ENCODE measurements around the gene CIAO3.
"Not testable (repeated sequence)": the region's sequence is repeated elsewhere in the genome, so short reads cannot be mapped to it uniquely, and the experiment has no call there.

Gene CIAO3

GRCh38 chr16:712740-713250 is 28.0 kb downstream of the CIAO3 start:
- H3K4me1 ChIP-seq (ENCODE audit: insufficient read depth, low read length); H3K36me3 ChIP-seq (ENCODE audit: insufficient read depth, low read length): not testable (repeated sequence)

GRCh38 chr16:711548-712320 is 29.1 kb downstream of the CIAO3 start:
- Histone ChIP-seq H3K4me1 (ENCODE audit: insufficient read depth, low read length) (peaks cover 4% of the 10 kb centered on the region; the same call in 1 of the 2 replicates), H3K36me3 (ENCODE audit: insufficient read depth, low read length) (no peaks in the 10 kb centered on the region), H3K9me3 (ENCODE audit: control insufficient read depth, insufficient read depth, low read length) (no peaks in the 10 kb centered on the region), H3K9ac (ENCODE audit: low read depth, low read length) (no peak overlapping the region)

More at GRCh38 chr16:712740-713250, 28.0 kb downstream of the CIAO3 start:
- not testable (repeated sequence) for H3K9me3 ChIP-seq (ENCODE audit: control insufficient read depth, insufficient read depth, low read length); H3K9ac ChIP-seq (ENCODE audit: low read depth, low read length)

- H3K36me3 ChIP-seq (ENCODE audit: insufficient read depth, low read length), result no peaks in the 10 kb centered on the region
- no peaks in the 10 kb centered on the region for H3K9me3 ChIP-seq (ENCODE audit: control insufficient read depth, insufficient read depth, low read length)
- H3K4me1 ChIP-seq (ENCODE audit: insufficient read depth, low read length), result peaks cover 4% of the 10 kb centered on the region; the same call in 1 of the 2 replicates
- H3K9ac ChIP-seq (ENCODE audit: low read depth, low read length), result no peak overlapping the region
These were observed 29.7 kb downstream of the CIAO3 start for GRCh38 chr16:711084-711483.

GRCh38 chr16:710500-711075 is 30.2 kb downstream of the CIAO3 start:
- Histone ChIP-seq H3K36me3 (ENCODE audit: insufficient read depth, low read length) (no peaks in the 10 kb centered on the region), H3K9me3 (ENCODE audit: control insufficient read depth, insufficient read depth, low read length) (no peaks in the 10 kb centered on the region), H3K9ac (ENCODE audit: low read depth, low read length) (no peak overlapping the region), H3K4me1 (ENCODE audit: insufficient read depth, low read length) (peaks cover 4% of the 10 kb centered on the region; the same call in 1 of the 2 replicates)

- Histone ChIP-seq H3K36me3 (ENCODE audit: insufficient read depth, low read length) (no peaks in the 10 kb centered on the region), H3K9me3 (ENCODE audit: control insufficient read depth, insufficient read depth, low read length) (no peaks in the 10 kb centered on the region), H3K4me1 (ENCODE audit: insufficient read depth, low read length) (peaks cover 4% of the 10 kb centered on the region; the same call in 1 of the 2 replicates), H3K9ac (ENCODE audit: low read depth, low read length) (no peak overlapping the region)
These were observed 31.0 kb downstream of the CIAO3 start for GRCh38 chr16:709566-710499.

GRCh38 chr16:708959-709358 is 31.8 kb downstream of the CIAO3 start:
- Histone ChIP-seq H3K36me3 (ENCODE audit: insufficient read depth, low read length) (no peaks in the 10 kb centered on the region), H3K9ac (ENCODE audit: low read depth, low read length) (no peak overlapping the region), H3K9me3 (ENCODE audit: control insufficient read depth, insufficient read depth, low read length) (no peaks in the 10 kb centered on the region), H3K4me1 (ENCODE audit: insufficient read depth, low read length) (peaks cover 4% of the 10 kb centered on the region; the same call in 1 of the 2 replicates)

GRCh38 chr16:708019-708418 is 32.8 kb downstream of the CIAO3 start:
- H3K9ac ChIP-seq (ENCODE audit: low read depth, low read length), result no peak overlapping the region
- H3K4me1 ChIP-seq (ENCODE audit: insufficient read depth, low read length), result peaks cover 4% of the 10 kb centered on the region; the same call in 1 of the 2 replicates
- H3K9me3 ChIP-seq (ENCODE audit: control insufficient read depth, insufficient read depth, low read length), result no peaks in the 10 kb centered on the region
- H3K36me3 ChIP-seq (ENCODE audit: insufficient read depth, low read length), result no peaks in the 10 kb centered on the region

- Histone ChIP-seq H3K36me3 (ENCODE audit: insufficient read depth, low read length) (no peaks in the 10 kb centered on the region), H3K9me3 (ENCODE audit: control insufficient read depth, insufficient read depth, low read length) (no peaks in the 10 kb centered on the region), H3K9ac (ENCODE audit: low read depth, low read length) (no peak overlapping the region), H3K4me1 (ENCODE audit: insufficient read depth, low read length) (peaks cover 4% of the 10 kb centered on the region; the same call in 1 of the 2 replicates)
These were observed 33.7 kb downstream of the CIAO3 start for GRCh38 chr16:707062-707538.

- no peaks in the 10 kb centered on the region for H3K36me3 ChIP-seq (ENCODE audit: insufficient read depth, low read length)
- H3K9me3 ChIP-seq (ENCODE audit: control insufficient read depth, insufficient read depth, low read length), result no peaks in the 10 kb centered on the region
- peak overlapping the region; percentile 49; the same call in 1 of the 2 replicates for H3K9ac ChIP-seq (ENCODE audit: low read depth, low read length)
- H3K4me1 ChIP-seq (ENCODE audit: insufficient read depth, low read length), result peaks cover 4% of the 10 kb centered on the region; the same call in 1 of the 2 replicates
These were observed 34.4 kb downstream of the CIAO3 start for GRCh38 chr16:706189-707061.

- H3K4me1 ChIP-seq (ENCODE audit: insufficient read depth, low read length), result peaks cover 4% of the 10 kb centered on the region; the same call in 1 of the 2 replicates
- no peaks in the 10 kb centered on the region for H3K9me3 ChIP-seq (ENCODE audit: control insufficient read depth, insufficient read depth, low read length)
- H3K36me3 ChIP-seq (ENCODE audit: insufficient read depth, low read length), result no peaks in the 10 kb centered on the region
- peak within 1 kb of the TSS; percentile 71 for H3K9ac ChIP-seq (ENCODE audit: low read depth, low read length)
These were observed 35.2 kb downstream of the CIAO3 start, which contains the start of gene FBXL16 for GRCh38 chr16:705431-706188. TSS of gene FBXL16 (minus strand) at chr16:705801. CDS start at chr16:697405, 8,396 bp downstream.

GRCh38 chr16:704552-705380 is 36.0 kb downstream of the CIAO3 start:
- Histone ChIP-seq H3K36me3 (ENCODE audit: insufficient read depth, low read length) (no peaks in the 10 kb centered on the region), H3K4me1 (ENCODE audit: insufficient read depth, low read length) (peaks cover under 1% of the 10 kb centered on the region; the same call in 1 of the 2 replicates), H3K9ac (ENCODE audit: low read depth, low read length) (peak overlapping the region; percentile 30), H3K9me3 (ENCODE audit: control insufficient read depth, insufficient read depth, low read length) (no peaks in the 10 kb centered on the region)

GRCh38 chr16:704047-704446 is 36.8 kb downstream of the CIAO3 start:
- Histone ChIP-seq H3K9me3 (ENCODE audit: control insufficient read depth, insufficient read depth, low read length) (no peaks in the 10 kb centered on the region), H3K4me1 (ENCODE audit: insufficient read depth, low read length) (no peaks in the 10 kb centered on the region; the same call in 1 of the 2 replicates), H3K9ac (ENCODE audit: low read depth, low read length) (no peak overlapping the region), H3K36me3 (ENCODE audit: insufficient read depth, low read length) (no peaks in the 10 kb centered on the region)
